Psoas muscle (tissue), 8 donors: ENCODE data around the gene PLEKHA1. TPM values are rescaled to one million over a fixed set of nuclear protein-coding genes. Genes with fewer than 3 reads are reported as not detected.

Experiments
- ATAC-seq, 4 donors: fragments of 200-7000 bp; cut with Tn5 transposase; one replicate each; pipeline ENCODE4 v1.9.1; 2020; ENCODE audit warnings: moderate library complexity in 3 of 4, mild to moderate bottlenecking in 2 of 4
- DNase-seq, 2 donors: peaks; one replicate each; pipeline ENCODE4 v3.0.0-alpha.2; 2020
- H3K27ac ChIP-seq: fragments of 200-600 bp; one replicate; pipeline ENCODE4 v1.8.0; 2022
- H3K27me3 ChIP-seq, 3 donors: fragments of 200-600 bp in 1 of 3; one replicate each; pipeline versions ENCODE4 v1.6.1 to v1.8.0; 2013 to 2022; ENCODE audit warnings: low read length in 2 of 3, mild to moderate bottlenecking in 2 of 3, moderate library complexity in 1 of 3; ENCODE audit not compliant: insufficient read depth in 3 of 3
- H3K36me3 ChIP-seq, 2 donors: fragments of 200-600 bp in 1 of 2; one replicate each; pipeline versions ENCODE4 v1.6.1 to v1.8.0; 2013 to 2022; ENCODE audit warnings: low read depth in 1 of 2, mild to moderate bottlenecking in 1 of 2, moderate library complexity in 1 of 2; ENCODE audit not compliant: insufficient read depth in 1 of 2
- H3K4me1 ChIP-seq: fragments of 200-600 bp; one replicate; pipeline ENCODE4 v1.8.0; 2022
- H3K4me3 ChIP-seq: fragments of 200-600 bp; one replicate; pipeline ENCODE4 v1.8.0; 2022; ENCODE audit warnings: mild to moderate bottlenecking
- H3K9me3 ChIP-seq: fragments of 200-600 bp; one replicate; pipeline ENCODE4 v1.8.0; 2022
- WGBS, 3 donors: extraction: QIAGEN DNeasy Blood & Tissue Kit; methylation state at CpG; one replicate each; pipeline versions ENCODE4 v1.1.6 to v1.1.7; 2013; 5-methylcytosine and 5-hydroxymethylcytosine counted together
- intact Hi-C, 2 donors: fragments of 100-400 bp; cut with DNase I; formaldehyde crosslinking; loops; one replicate each; pipeline versions ENCODE4 v1.11.0 to v1.14.2; 2022
- polyA plus RNA-seq, 3 donors: library from polyadenylated mRNA; stranded (reverse); fragments of 200-250 nt; gene quantifications; one replicate each; pipeline ENCODE4 v1.2.3, GENCODE V29; 2013
- total RNA-seq, 4 donors: library from RNA; stranded (reverse); fragmentation: NEBNext Ultra II Directional in 2 of 4; extraction: Animal tissue kit (Norgen Biotek cat#: 25700) in 2 of 4; gene quantifications; one replicate each; pipeline versions ENCODE4 v1.2.1 to v1.2.4, GENCODE V29; 2021 to 2023
- TF ChIP-seq, protein P1 (sequence below): fragments of 200-600 bp; IDR thresholded peaks from one replicate; pipeline ENCODE4 v1.8.0; 2022; ENCODE audit warnings: antibody characterized with exemption
- donor health status: healthy with polysubstance abuse.
- donor health status: DM: no; HTN: no; CAD: no; lungs with moderate emphysema.
- donor health status: Bipolar disorder and iron deficiency.
- donor health status: healthy.
- donor health status: DM: yes; HTN: yes; CAD: no.
- donor health status: DM: no; HTN: no; CAD: no.
- donor health status: DM: no; HTN: no; CAD: no.
- donor health status: DM: yes; HTN: yes; CAD: no.

The PLEKHA1 gene
- total and polyA plus RNA-seq, 7 donors, result 29.5 to 75.3 (median 53.1) TPM

DNA sequence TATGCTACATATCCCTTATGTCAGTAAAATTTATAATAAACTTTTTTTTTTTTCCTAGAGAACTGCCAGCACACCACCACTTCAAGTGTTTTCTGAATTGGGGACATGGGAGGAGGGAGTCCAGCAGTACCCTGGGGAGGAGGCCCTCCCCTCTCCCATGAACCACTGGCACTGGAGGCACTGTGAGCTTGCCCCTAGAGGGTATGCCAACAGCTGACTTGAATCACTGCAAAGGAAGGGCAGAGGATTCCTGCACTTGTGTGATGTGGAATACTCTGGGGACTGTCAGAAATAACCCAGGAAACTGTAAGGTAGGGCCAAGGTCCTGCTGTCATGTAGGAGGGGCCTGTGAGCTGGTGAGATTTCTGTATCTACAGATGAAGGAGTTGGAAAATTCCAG is 71.4 kb downstream of the PLEKHA1 start:
- ATAC-seq, result peak in 3 of 4 donors; percentile 29 to 56 (median 48)
- Histone ChIP-seq H3K4me1 (peaks cover 30% of the 10 kb centered on the region), H3K9me3 (no peaks in the 10 kb centered on the region), H3K27ac (no peak overlapping the region), H3K27me3 (no peaks in the 10 kb centered on the region), H3K36me3 (no peaks in the 10 kb centered on the region), H3K4me3 (no peak overlapping the region)
- TF ChIP-seq, protein P1, sequence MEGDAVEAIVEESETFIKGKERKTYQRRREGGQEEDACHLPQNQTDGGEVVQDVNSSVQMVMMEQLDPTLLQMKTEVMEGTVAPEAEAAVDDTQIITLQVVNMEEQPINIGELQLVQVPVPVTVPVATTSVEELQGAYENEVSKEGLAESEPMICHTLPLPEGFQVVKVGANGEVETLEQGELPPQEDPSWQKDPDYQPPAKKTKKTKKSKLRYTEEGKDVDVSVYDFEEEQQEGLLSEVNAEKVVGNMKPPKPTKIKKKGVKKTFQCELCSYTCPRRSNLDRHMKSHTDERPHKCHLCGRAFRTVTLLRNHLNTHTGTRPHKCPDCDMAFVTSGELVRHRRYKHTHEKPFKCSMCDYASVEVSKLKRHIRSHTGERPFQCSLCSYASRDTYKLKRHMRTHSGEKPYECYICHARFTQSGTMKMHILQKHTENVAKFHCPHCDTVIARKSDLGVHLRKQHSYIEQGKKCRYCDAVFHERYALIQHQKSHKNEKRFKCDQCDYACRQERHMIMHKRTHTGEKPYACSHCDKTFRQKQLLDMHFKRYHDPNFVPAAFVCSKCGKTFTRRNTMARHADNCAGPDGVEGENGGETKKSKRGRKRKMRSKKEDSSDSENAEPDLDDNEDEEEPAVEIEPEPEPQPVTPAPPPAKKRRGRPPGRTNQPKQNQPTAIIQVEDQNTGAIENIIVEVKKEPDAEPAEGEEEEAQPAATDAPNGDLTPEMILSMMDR, result no peak
- DNase-seq, result no peak
- intact Hi-C loops, result no loop called here

DNA sequence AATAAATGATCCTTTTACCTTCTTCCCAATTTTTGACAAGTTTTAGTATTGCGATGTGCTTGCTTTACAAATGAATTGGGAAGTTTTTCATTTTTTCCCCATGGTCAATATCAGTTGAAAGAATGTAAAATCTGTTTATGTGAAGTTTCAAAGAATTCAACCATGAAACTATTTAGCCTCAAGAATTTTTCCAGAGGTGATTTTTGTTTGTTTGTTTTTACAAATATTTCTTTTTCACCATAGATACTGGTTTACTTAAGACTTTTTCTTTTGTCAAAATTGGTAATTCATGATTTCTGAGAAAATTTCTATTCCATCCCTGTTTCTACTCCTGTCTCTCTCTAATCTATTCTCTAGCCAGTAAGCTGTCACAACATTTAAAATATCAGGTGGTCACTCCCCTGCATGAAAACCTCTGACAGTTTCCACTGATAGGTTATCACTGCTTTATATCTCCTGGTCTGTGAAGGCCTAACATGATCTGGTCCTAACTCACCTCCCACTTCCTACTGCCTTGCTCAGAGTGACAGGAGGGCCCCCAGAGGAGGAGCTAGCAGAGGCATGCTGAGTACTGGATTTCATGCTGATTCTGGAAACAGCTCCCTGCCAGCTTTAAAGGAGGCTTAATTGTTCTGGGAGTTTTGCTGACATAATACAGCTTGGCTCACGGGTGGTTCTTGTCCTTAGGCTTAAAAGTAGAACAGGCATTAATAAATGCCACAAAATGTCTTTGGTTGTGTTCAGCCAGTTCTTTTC is 72.3 kb downstream of the PLEKHA1 start:
- WGBS, 3 donors, result 55 to 58% (median 56%) methylated on average over 2 of the region's 2 CpGs
- ATAC-seq (peak; percentile 64 to 89 (median 79)), DNase-seq (no peak)
- H3K4me1 ChIP-seq, result peaks cover 30% of the 10 kb centered on the region
- H3K9me3 ChIP-seq, result no peaks in the 10 kb centered on the region
- no peaks in the 10 kb centered on the region for H3K36me3 ChIP-seq
- intact Hi-C loops, result no loop called here
- TF ChIP-seq, protein P1, result no peak
- H3K27me3 ChIP-seq, result no peaks in the 10 kb centered on the region
- no peak overlapping the region for H3K4me3 ChIP-seq
- no peak overlapping the region for H3K27ac ChIP-seq

DNA sequence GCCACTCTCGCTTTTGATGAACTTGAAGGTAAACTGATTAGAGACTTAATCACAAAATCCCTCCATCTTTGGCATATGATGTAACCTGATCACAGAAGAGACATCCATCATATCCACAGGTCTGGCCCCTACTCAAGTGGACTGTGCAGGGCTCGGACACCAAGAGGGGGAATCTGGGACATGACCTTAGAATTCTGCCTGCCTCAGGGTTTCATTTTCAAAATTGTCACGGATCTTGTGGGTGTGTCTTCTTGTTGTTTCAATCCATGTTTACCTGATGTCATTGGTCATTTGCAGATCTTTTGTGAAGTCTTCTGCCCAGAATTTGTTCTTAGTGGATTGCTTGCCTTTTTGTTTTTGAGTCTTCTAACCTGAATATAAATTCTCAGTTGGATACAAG is 74.1 kb downstream of the PLEKHA1 start:
- Histone ChIP-seq H3K4me1 (peaks cover 30% of the 10 kb centered on the region), H3K27ac (no peak overlapping the region), H3K4me3 (no peak overlapping the region), H3K36me3 (no peaks in the 10 kb centered on the region), H3K9me3 (no peaks in the 10 kb centered on the region), H3K27me3 (no peaks in the 10 kb centered on the region)
- 38 to 61% (median 49%) methylated on average over 3 of the region's 3 CpGs for WGBS, 3 donors
- intact Hi-C loops, result no loop called here
- no peak for ATAC-seq
- TF ChIP-seq, protein P1, result no peak
- no peak for DNase-seq

DNA sequence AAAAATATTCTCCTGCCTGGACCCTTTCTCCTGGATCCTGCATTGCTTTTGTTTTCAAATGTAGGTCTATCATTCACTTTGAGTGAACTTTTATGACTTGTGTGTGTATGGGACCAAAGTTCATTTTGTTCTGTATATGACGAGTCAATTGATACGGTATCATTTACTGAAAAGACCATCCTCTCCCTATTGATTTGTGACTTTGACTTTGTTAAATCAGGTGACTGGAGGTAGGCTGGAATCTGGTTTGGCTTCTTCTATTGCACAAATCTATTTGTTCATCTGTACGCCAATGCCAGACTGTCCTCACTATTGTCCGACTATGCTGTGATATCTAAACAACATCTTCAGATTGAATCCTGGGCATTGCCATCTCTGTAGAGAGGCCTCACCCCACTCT is 74.6 kb downstream of the PLEKHA1 start:
- DNase-seq (no peak), ATAC-seq (no peak)
- Histone ChIP-seq H3K27ac (no peak overlapping the region), H3K4me3 (no peak overlapping the region), H3K9me3 (no peaks in the 10 kb centered on the region), H3K36me3 (no peaks in the 10 kb centered on the region), H3K27me3 (no peaks in the 10 kb centered on the region), H3K4me1 (peaks cover 30% of the 10 kb centered on the region)
- intact Hi-C loops, result no loop called here
- TF ChIP-seq, protein P1, result no peak
- 96 to 97% (median 97%) methylated on average over 4 of the region's 4 CpGs for WGBS, 3 donors
